Fibroblast of lung (primary cell): ENCODE results near the gene PGF.

Source experiments
- EZH2 ChIP-seq: IDR thresholded peaks from 2 replicates; pipeline ENCODE4 v1.5.1; 2012; ENCODE audit warnings: low read length, control low read depth, mild to moderate bottlenecking; ENCODE audit errors: missing control alignments
- TF ChIP-seq, protein P1 (sequence below), 2 donors: IDR thresholded peaks in 1 of 2; conservative IDR thresholded peaks in 1 of 2; 1 replicate in 1 of 2; 2 replicates in 1 of 2; pipeline ENCODE4 v1.5.1; 2011 to 2012; ENCODE audit warnings: low read length in 2 of 2, control low read depth in 1 of 2, inconsistent platforms in 1 of 2, low read depth in 1 of 2, mild to moderate bottlenecking in 1 of 2

DNA sequence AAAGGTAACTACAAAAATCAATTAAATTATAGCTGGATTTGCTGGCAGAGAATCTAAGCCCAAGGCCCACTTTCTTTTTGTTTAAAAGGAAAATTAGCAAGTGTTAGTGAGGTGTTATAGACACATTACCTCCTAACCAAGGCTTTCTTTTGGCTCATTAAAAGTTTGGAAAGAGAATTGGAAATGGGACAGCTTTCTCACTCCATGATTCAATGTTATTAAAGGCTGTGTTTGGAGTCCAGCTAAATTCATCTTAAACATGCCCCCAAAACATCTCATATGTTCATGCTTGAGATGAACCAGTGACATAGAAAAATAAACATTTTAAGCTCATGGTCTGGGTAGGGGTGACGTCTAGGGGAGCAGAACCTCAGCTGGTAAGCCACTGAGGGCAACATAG, 13.4 kb upstream of the PGF start:
- TF ChIP-seq EZH2 = no peak
- TF ChIP-seq, protein P1, sequence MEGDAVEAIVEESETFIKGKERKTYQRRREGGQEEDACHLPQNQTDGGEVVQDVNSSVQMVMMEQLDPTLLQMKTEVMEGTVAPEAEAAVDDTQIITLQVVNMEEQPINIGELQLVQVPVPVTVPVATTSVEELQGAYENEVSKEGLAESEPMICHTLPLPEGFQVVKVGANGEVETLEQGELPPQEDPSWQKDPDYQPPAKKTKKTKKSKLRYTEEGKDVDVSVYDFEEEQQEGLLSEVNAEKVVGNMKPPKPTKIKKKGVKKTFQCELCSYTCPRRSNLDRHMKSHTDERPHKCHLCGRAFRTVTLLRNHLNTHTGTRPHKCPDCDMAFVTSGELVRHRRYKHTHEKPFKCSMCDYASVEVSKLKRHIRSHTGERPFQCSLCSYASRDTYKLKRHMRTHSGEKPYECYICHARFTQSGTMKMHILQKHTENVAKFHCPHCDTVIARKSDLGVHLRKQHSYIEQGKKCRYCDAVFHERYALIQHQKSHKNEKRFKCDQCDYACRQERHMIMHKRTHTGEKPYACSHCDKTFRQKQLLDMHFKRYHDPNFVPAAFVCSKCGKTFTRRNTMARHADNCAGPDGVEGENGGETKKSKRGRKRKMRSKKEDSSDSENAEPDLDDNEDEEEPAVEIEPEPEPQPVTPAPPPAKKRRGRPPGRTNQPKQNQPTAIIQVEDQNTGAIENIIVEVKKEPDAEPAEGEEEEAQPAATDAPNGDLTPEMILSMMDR (conservative IDR thresholded peaks at IDR 0.05 in 1 of 2, IDR thresholded peaks at IDR 0.05 in 1 of 2; ENCODE audit: low read depth in 1 of 2, low read length in 2 of 2) = no peak
